OCI-LY7 (cell line): ENCODE results near the gene AFMID. TPM values are rescaled to one million over a fixed set of nuclear protein-coding genes. Genes with fewer than 3 reads are reported as not detected.

Experiments used
- BruUV-seq: library from RNA; stranded (reverse); fragments of 400-500 nt; replicated peaks from 2 replicates; lab custom pipeline; 2021; lab: Mats Ljungman, UMichigan
- CTCF ChIA-PET: fragments of 300-600 bp; sonication (Branson Sonifier 250); formaldehyde crosslinking; loops from one replicate; lab custom pipeline; 2022; ENCODE audit warnings: antibody characterized with exemption; ENCODE audit not compliant: unreplicated experiment; lab: Charles Lee
- POLR2A ChIA-PET: fragments of 300-600 bp; sonication (Branson Sonifier 250); formaldehyde crosslinking; loops from one replicate; lab custom pipeline; 2022; ENCODE audit warnings: antibody characterized with exemption; lab: Charles Lee
- DNase-seq: peaks from one replicate; pipeline ENCODE4 v3.0.0-alpha.2; 2015; ENCODE audit warnings: low spot score
- H2AFZ ChIP-seq: fragments of 200-600 bp; sonication (generic), shearing (Covaris generic); 2 replicates; pipeline ENCODE4 v1.6.1; 2014; ENCODE audit warnings: mild to moderate bottlenecking, antibody characterized with exemption, low read length, moderate library complexity
- H3K27ac ChIP-seq: fragments of 200-600 bp; sonication (generic); 2 replicates; pipeline ENCODE4 v1.5.1; 2014; ENCODE audit warnings: mixed run types, low read depth, mild to moderate bottlenecking, moderate library complexity, low read length, inconsistent platforms; ENCODE audit not compliant: poor library complexity, severe bottlenecking
- H3K36me3 ChIP-seq: fragments of 200-600 bp; sonication (generic); 2 replicates; pipeline ENCODE4 v1.6.1; 2014; ENCODE audit warnings: mild to moderate bottlenecking, antibody characterized with exemption, low read length, moderate library complexity, mixed read lengths; ENCODE audit not compliant: insufficient read depth
- H3K4me1 ChIP-seq: fragments of 200-600 bp; sonication (generic); 2 replicates; pipeline ENCODE4 v1.5.1; 2014; ENCODE audit warnings: mild to moderate bottlenecking, low read length; ENCODE audit not compliant: insufficient read depth, poor library complexity, severe bottlenecking
- H3K4me2 ChIP-seq: fragments of 200-600 bp; sonication (generic); 2 replicates; pipeline ENCODE4 v1.6.1; 2014; ENCODE audit warnings: mild to moderate bottlenecking, low read length
- H3K4me3 ChIP-seq: fragments of 200-600 bp; sonication (generic); 2 replicates; pipeline ENCODE4 v1.5.1; 2014; ENCODE audit warnings: mild to moderate bottlenecking, low read depth, low read length; ENCODE audit not compliant: poor library complexity, severe bottlenecking
- H3K79me2 ChIP-seq: fragments of 200-600 bp; sonication (generic); 2 replicates; pipeline ENCODE4 v1.6.1; 2016; ENCODE audit warnings: low read depth, mild to moderate bottlenecking, low read length, moderate library complexity, mixed read lengths; ENCODE audit not compliant: insufficient read depth
- H3K9me2 ChIP-seq: fragments of 200-600 bp; sonication (generic); 2 replicates; pipeline ENCODE4 v1.6.1; 2016; ENCODE audit warnings: mild to moderate bottlenecking, low read length, mixed read lengths; ENCODE audit not compliant: insufficient read depth
- H3K9me3 ChIP-seq: fragments of 200-600 bp; sonication (generic); 2 replicates; pipeline ENCODE4 v1.6.1; 2014; ENCODE audit warnings: mild to moderate bottlenecking, mixed run types, low read length, mixed read lengths
- H4K20me1 ChIP-seq: fragments of 200-600 bp; sonication (generic); 2 replicates; pipeline ENCODE4 v1.6.1; 2014; ENCODE audit warnings: mild to moderate bottlenecking, antibody characterized with exemption, low read length, moderate library complexity, mixed read lengths; ENCODE audit not compliant: insufficient read depth
- EZH2phosphoT487 ChIP-seq: fragments of 200-600 bp; sonication (generic); IDR thresholded peaks from 2 replicates; pipeline ENCODE4 v1.6.1; 2018; ENCODE audit warnings: low read depth, borderline replicate concordance, mild to moderate bottlenecking, mixed run types, antibody characterized with exemption, low read length, moderate library complexity, mixed read lengths
- intact Hi-C: fragments of 100-400 bp; cut with micrococcal nuclease; formaldehyde crosslinking; loops from one replicate; pipeline ENCODE4 v1.10.0; 2022; ENCODE audit not compliant: unreplicated experiment
- total RNA-seq, 2 experiments: library from RNA; depleted of rRNA in 1 of 2; stranded (reverse); fragments of >200 nt in 1 of 2; shearing (Covaris generic) in 1 of 2; gene quantifications; 2 replicates each; pipeline ENCODE4 v1.2.3, GENCODE V29; 2014 to 2022
- TF ChIP-seq, protein P1 (sequence below): fragments of 200-600 bp; sonication (generic); conservative IDR thresholded peaks from 2 replicates; pipeline ENCODE4 v1.5.1; 2014; ENCODE audit warnings: mild to moderate bottlenecking, antibody characterized with exemption, low read length, moderate library complexity, mixed read lengths

The AFMID gene
- total RNA-seq, 2 experiments from 2014 or later: 89.1 to 101 TPM

DNA sequence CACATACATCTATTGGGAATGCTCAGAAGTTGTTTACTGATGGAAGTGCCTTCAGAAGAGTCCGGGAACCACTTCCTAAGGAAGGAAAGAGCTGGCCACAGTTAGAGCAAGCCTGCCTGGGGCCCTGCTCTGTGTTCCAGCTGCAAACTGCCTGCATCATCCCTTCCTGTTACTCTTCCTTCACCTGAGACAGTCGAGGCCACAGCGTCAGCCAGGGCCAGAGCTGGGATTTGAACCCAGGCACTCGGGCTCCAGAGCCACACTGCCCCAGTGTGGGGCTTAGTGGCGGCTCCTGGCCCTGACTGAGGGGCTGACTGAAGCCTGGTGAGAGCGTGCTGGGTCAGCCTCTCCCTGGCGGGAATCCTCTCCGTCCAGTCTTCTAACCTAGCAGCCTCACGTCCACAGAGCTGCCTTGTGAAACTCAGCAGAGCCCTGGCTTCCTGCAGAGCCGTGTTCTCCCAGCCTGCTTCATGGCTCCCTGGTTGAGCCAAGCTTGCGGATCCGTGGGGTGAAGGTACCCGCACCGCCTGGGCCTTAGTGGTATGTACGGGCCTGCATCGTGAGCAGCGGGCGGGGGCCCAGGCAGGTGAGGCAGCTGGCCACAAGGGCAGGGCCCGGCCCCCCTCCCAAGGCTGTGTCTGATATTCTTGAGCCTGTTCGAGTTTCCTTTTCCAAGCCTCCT lies 45.6 kb upstream of the AFMID start:
- no peak overlapping the region for H3K27ac ChIP-seq
- peaks cover 24% of the 10 kb centered on the region for H3K4me1 ChIP-seq
- TF ChIP-seq EZH2phosphoT487: no peak
- TF ChIP-seq, protein P1, sequence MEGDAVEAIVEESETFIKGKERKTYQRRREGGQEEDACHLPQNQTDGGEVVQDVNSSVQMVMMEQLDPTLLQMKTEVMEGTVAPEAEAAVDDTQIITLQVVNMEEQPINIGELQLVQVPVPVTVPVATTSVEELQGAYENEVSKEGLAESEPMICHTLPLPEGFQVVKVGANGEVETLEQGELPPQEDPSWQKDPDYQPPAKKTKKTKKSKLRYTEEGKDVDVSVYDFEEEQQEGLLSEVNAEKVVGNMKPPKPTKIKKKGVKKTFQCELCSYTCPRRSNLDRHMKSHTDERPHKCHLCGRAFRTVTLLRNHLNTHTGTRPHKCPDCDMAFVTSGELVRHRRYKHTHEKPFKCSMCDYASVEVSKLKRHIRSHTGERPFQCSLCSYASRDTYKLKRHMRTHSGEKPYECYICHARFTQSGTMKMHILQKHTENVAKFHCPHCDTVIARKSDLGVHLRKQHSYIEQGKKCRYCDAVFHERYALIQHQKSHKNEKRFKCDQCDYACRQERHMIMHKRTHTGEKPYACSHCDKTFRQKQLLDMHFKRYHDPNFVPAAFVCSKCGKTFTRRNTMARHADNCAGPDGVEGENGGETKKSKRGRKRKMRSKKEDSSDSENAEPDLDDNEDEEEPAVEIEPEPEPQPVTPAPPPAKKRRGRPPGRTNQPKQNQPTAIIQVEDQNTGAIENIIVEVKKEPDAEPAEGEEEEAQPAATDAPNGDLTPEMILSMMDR: no peak
- H3K9me3 ChIP-seq: no peaks in the 10 kb centered on the region
- peaks cover 26% of the 10 kb centered on the region for H3K36me3 ChIP-seq
- no peak for DNase-seq
- H2AFZ ChIP-seq: no peak overlapping the region
- no peaks in the 10 kb centered on the region for H4K20me1 ChIP-seq
- POLR2A ChIA-PET: interaction anchor here (0.6 kb wide), 1 partner anchor 8 kb away, joined by 3 read pairs; no protein-coding TSS in a partner anchor
- CTCF ChIA-PET: no interaction called here
- H3K4me3 ChIP-seq: no peak overlapping the region
- intact Hi-C loops: no loop called here
- H3K4me2 ChIP-seq: no peak overlapping the region
- no peaks in the 10 kb centered on the region for H3K9me2 ChIP-seq
- no TSS peak for BruUV-seq
- no peaks in the 10 kb centered on the region for H3K79me2 ChIP-seq

DNA sequence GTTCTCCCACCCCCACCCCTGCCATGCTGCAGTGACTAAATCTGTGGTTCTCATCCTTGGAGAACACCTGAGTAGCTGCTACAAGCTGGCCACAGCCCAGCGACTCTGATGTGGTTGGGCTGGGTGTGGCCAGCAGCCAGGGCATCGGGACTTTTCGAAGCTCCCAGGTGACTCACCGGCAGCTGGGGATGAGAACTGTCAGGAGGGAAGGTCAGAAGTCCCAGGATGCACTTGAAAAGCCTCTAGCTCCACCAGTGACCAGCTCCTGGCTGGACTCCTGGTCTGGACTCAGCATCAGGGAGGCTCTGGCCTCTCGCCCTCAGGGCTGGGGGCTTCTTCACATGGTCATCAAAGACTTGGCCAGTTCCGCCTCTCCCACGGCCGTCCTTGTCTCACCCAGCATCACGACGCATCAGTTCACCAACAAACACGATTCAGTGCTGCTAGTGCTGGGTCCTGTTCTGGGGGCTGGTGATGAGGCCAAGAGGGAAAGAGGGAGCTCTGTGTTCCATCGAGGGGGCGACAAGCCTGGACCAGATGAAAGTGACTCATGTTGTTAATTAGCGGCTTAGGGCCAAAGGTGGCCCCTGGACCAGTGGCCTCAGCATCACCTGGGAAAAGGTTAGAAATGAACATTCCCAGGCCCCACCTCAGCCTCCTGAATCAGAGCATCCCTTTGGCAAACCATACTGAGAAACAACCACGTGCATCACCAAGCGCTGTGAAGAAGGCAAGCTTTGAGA lies 44.9 kb upstream of the AFMID start:
- intact Hi-C loops: no loop called here
- BruUV-seq: TSS peak; percentile 41

More for the DNA sequence above, 44.9 kb upstream of the AFMID start:
- no peaks in the 10 kb centered on the region for H3K9me3 ChIP-seq
- H3K79me2 ChIP-seq: no peaks in the 10 kb centered on the region
- CTCF ChIA-PET: no interaction called here
- POLR2A ChIA-PET: interaction anchor here (0.6 kb wide), 1 partner anchor 8 kb away, joined by 3 read pairs; no protein-coding TSS in a partner anchor
- no peak overlapping the region for H3K27ac ChIP-seq
- H3K9me2 ChIP-seq: no peaks in the 10 kb centered on the region
- TF ChIP-seq, protein P1: no peak
- no peak for TF ChIP-seq EZH2phosphoT487
- H3K4me1 ChIP-seq: peaks cover 27% of the 10 kb centered on the region
- H3K36me3 ChIP-seq: peaks cover 19% of the 10 kb centered on the region
- H2AFZ ChIP-seq: no peak overlapping the region
- no peak overlapping the region for H3K4me2 ChIP-seq
- H3K4me3 ChIP-seq: no peak overlapping the region
- no peaks in the 10 kb centered on the region for H4K20me1 ChIP-seq
- DNase-seq: no peak
